H1 (cell line): ENCODE results near the gene GEMIN7. TPM values are rescaled to one million over a fixed set of nuclear protein-coding genes. Genes with fewer than 3 reads are reported as not detected.

Source experiments
- CTCF ChIA-PET: fragments of 300-600 bp; sonication (Branson Sonifier 250); formaldehyde crosslinking; loops from one replicate; lab custom pipeline; 2021; ENCODE audit not compliant: partially characterized antibody; lab: Charles Lee
- POLR2A ChIA-PET: fragments of 300-600 bp; sonication (Branson Sonifier 250); formaldehyde crosslinking; loops from one replicate; lab custom pipeline; 2021; ENCODE audit warnings: inconsistent platforms; ENCODE audit not compliant: partially characterized antibody; lab: Charles Lee
- DNase-seq, 2 experiments: peaks; one replicate each; pipeline versions ENCODE4 v3.0.0 to v3.0.0-alpha.2; 2010 to 2022; ENCODE audit warnings: low spot score in 2 of 2, low read depth in 1 of 2, mixed read lengths in 1 of 2
- FAIRE-seq: peaks from 2 replicates; lab custom pipeline; 2011; peaks lifted over from hg19 to GRCh38; lab: Jason Lieb, UNC
- H2AFZ ChIP-seq: 2 replicates; pipeline ENCODE4 v1.8.1; 2012; ENCODE audit warnings: low read length, inconsistent platforms
- H2AK5ac ChIP-seq: 2 replicates; pipeline ENCODE4 v1.6.1; 2013; ENCODE audit warnings: low read depth, low read length
- H2BK120ac ChIP-seq: replicated peaks from 2 replicates; pipeline ENCODE3; 2013; ENCODE audit warnings: low read depth, low read length, inconsistent platforms
- H2BK12ac ChIP-seq: 2 replicates; pipeline ENCODE4 v1.6.1; 2013; ENCODE audit warnings: low read depth, low read length
- H2BK15ac ChIP-seq: 2 replicates; pipeline ENCODE4 v1.6.1; 2013; ENCODE audit warnings: low read length
- H2BK20ac ChIP-seq: 2 replicates; pipeline ENCODE4 v1.6.1; 2013; ENCODE audit warnings: low read length
- H2BK5ac ChIP-seq: 2 replicates; pipeline ENCODE4 v1.6.1; 2013; ENCODE audit warnings: low read depth, low read length
- H3K14ac ChIP-seq: 2 replicates; pipeline ENCODE4 v1.6.1; 2013; ENCODE audit warnings: inconsistent platforms; ENCODE audit not compliant: insufficient read length
- H3K18ac ChIP-seq: 2 replicates; pipeline ENCODE4 v1.6.1; 2013; ENCODE audit warnings: low read length; ENCODE audit errors: extremely low read depth
- H3K23ac ChIP-seq: 2 replicates; pipeline ENCODE4 v1.6.1; 2013; ENCODE audit warnings: inconsistent platforms; ENCODE audit not compliant: insufficient read length
- H3K23me2 ChIP-seq: 2 replicates; pipeline ENCODE4 v1.6.1; 2013; ENCODE audit warnings: low read depth, low read length
- H3K27ac ChIP-seq: 2 replicates; pipeline ENCODE4 v1.6.1; 2011; ENCODE audit warnings: low read depth, low read length, inconsistent platforms
- H3K27me3 ChIP-seq, 4 experiments: replicated peaks in 1 of 4; 1 replicate in 1 of 4; 2 replicates in 3 of 4; pipeline versions ENCODE4 v1.6.1 to v1.8.1; 2011 to 2013; ENCODE audit warnings: low read length in 3 of 4, mild to moderate bottlenecking in 3 of 4, inconsistent platforms in 2 of 4, mixed read lengths in 2 of 4, moderate library complexity in 1 of 4; ENCODE audit not compliant: control insufficient read depth in 3 of 4, insufficient read depth in 3 of 4; ENCODE audit errors: extremely low read depth in 1 of 4
- H3K36me3 ChIP-seq, 4 experiments: 2 replicates each; pipeline versions ENCODE4 v1.6.1 to v1.8.1; 2011 to 2013; ENCODE audit warnings: mild to moderate bottlenecking in 4 of 4, low read length in 3 of 4, moderate library complexity in 2 of 4, control low read depth in 1 of 4, inconsistent platforms in 1 of 4; ENCODE audit not compliant: insufficient read depth in 4 of 4, control insufficient read depth in 2 of 4
- H3K4ac ChIP-seq: replicated peaks from 2 replicates; pipeline ENCODE3; 2013; ENCODE audit warnings: low read length, low read depth, mixed read lengths, inconsistent platforms; ENCODE audit not compliant: insufficient read length
- H3K4me1 ChIP-seq, 4 experiments: replicated peaks in 1 of 4; 1 replicate in 1 of 4; 2 replicates in 3 of 4; pipeline versions ENCODE4 v1.6.1 to v1.8.1; 2011 to 2013; ENCODE audit warnings: low read length in 3 of 4, inconsistent platforms in 2 of 4, mixed read lengths in 1 of 4; ENCODE audit not compliant: insufficient read depth in 4 of 4, control insufficient read depth in 3 of 4
- H3K4me2 ChIP-seq, 2 experiments: 2 replicates each; pipeline versions ENCODE4 v1.6.1 to v1.8.1; 2011 to 2013; ENCODE audit warnings: low read depth in 2 of 2, low read length in 2 of 2, control low read depth in 1 of 2, inconsistent platforms in 1 of 2, mild to moderate bottlenecking in 1 of 2; ENCODE audit not compliant: insufficient read depth in 1 of 2
- H3K4me3 ChIP-seq, 4 experiments: fragments of 200-600, 300-600 bp in 1 of 4; sonication (generic), shearing (Covaris generic), sonication (Bioruptor Twin) in 1 of 4; 2 replicates each; pipeline versions ENCODE4 v1.5.1 to v1.8.1; 2011 to 2016; ENCODE audit warnings: low read length in 4 of 4, low read depth in 3 of 4, control low read depth in 2 of 4, inconsistent platforms in 2 of 4, mild to moderate bottlenecking in 2 of 4, mixed read lengths in 1 of 4, moderate library complexity in 1 of 4; ENCODE audit not compliant: insufficient read depth in 2 of 4; ENCODE audit errors: extremely low read depth in 1 of 4
- H3K56ac ChIP-seq: replicated peaks from 2 replicates; pipeline ENCODE3; 2013; ENCODE audit warnings: low read depth, mild to moderate bottlenecking, mixed read lengths, low read length, inconsistent platforms; ENCODE audit not compliant: insufficient read length
- H3K79me1 ChIP-seq: 2 replicates; pipeline ENCODE4 v1.6.1; 2013; ENCODE audit warnings: low read depth, low read length, control low read depth
- H3K79me2 ChIP-seq, 2 experiments: 2 replicates each; pipeline versions ENCODE4 v1.6.1 to v1.8.1; 2012 to 2013; ENCODE audit warnings: low read length in 2 of 2, mild to moderate bottlenecking in 2 of 2, inconsistent platforms in 1 of 2; ENCODE audit not compliant: insufficient read depth in 2 of 2, control insufficient read depth in 1 of 2
- H3K9ac ChIP-seq, 4 experiments: replicated peaks in 1 of 4; 1 replicate in 1 of 4; 2 replicates in 3 of 4; pipeline versions ENCODE4 v1.6.1 to v1.8.1; 2011 to 2013; ENCODE audit warnings: low read depth in 3 of 4, low read length in 3 of 4, control low read depth in 2 of 4, mild to moderate bottlenecking in 2 of 4, moderate library complexity in 2 of 4, inconsistent platforms in 1 of 4; ENCODE audit errors: extremely low read depth in 1 of 4
- H3K9me3 ChIP-seq, 2 experiments: 2 replicates each; pipeline versions ENCODE4 v1.6.1 to v1.8.1; 2012 to 2013; ENCODE audit warnings: mild to moderate bottlenecking in 2 of 2, moderate library complexity in 2 of 2, control low read depth in 1 of 2, inconsistent platforms in 1 of 2, low read depth in 1 of 2, low read length in 1 of 2, mixed read lengths in 1 of 2; ENCODE audit not compliant: insufficient read depth in 2 of 2
- H4K20me1 ChIP-seq, 2 experiments: replicated peaks in 1 of 2; 2 replicates each; pipeline versions ENCODE3 to v1.8.1; 2011 to 2013; ENCODE audit warnings: inconsistent platforms in 2 of 2, low read length in 2 of 2, mild to moderate bottlenecking in 1 of 2; ENCODE audit not compliant: insufficient read depth in 2 of 2, control insufficient read depth in 1 of 2
- H4K5ac ChIP-seq: 2 replicates; pipeline ENCODE4 v1.6.1; 2013; ENCODE audit warnings: low read length, low read depth, mixed read lengths, inconsistent platforms; ENCODE audit not compliant: insufficient read length
- H4K8ac ChIP-seq: 2 replicates; pipeline ENCODE4 v1.8.0; 2013; ENCODE audit warnings: mild to moderate bottlenecking, moderate library complexity, low read length, inconsistent platforms; ENCODE audit not compliant: insufficient read depth; ENCODE audit errors: extremely low read depth
- H4K91ac ChIP-seq: replicated peaks from 2 replicates; pipeline ENCODE3; 2013; ENCODE audit warnings: low read length, mixed read lengths, inconsistent platforms; ENCODE audit not compliant: insufficient read length
- ATF2 ChIP-seq: IDR thresholded peaks from 2 replicates; pipeline ENCODE4 v1.6.1; 2012; ENCODE audit warnings: low read length, inconsistent platforms
- CHD1 ChIP-seq: IDR thresholded peaks from 2 replicates; pipeline ENCODE4 v1.6.1; 2012; ENCODE audit warnings: low read depth, low read length, improper control_type of control experiment
- CTBP2 ChIP-seq: IDR thresholded peaks from 2 replicates; pipeline ENCODE4 v1.7.0; 2011; ENCODE audit warnings: borderline replicate concordance, mild to moderate bottlenecking, moderate library complexity, mixed read lengths, low read length; ENCODE audit not compliant: insufficient read depth, insufficient read length
- FOSL1 ChIP-seq: IDR thresholded peaks from 2 replicates; pipeline ENCODE4 v1.6.1; 2011; ENCODE audit warnings: mild to moderate bottlenecking, low read depth, low read length, moderate library complexity; ENCODE audit not compliant: insufficient read depth
- POU5F1 ChIP-seq: IDR thresholded peaks from 2 replicates; pipeline ENCODE4 v1.6.1; 2011; ENCODE audit warnings: low read depth, mild to moderate bottlenecking, low read length, moderate library complexity
- RAD21 ChIP-seq, 2 experiments: IDR thresholded peaks in 1 of 2; conservative IDR thresholded peaks in 1 of 2; 2 replicates each; pipeline ENCODE4 v1.6.1; 2011; ENCODE audit warnings: low read depth in 2 of 2, low read length in 2 of 2, improper control_type of control experiment in 1 of 2, inconsistent platforms in 1 of 2, mild to moderate bottlenecking in 1 of 2, moderate library complexity in 1 of 2
- RXRA ChIP-seq: IDR thresholded peaks from 2 replicates; pipeline ENCODE4 v1.6.1; 2011; ENCODE audit warnings: low read depth, mild to moderate bottlenecking, low read length, moderate library complexity; ENCODE audit not compliant: insufficient read depth
- SIN3A ChIP-seq, 2 experiments: IDR thresholded peaks in 1 of 2; conservative IDR thresholded peaks in 1 of 2; 2 replicates each; pipeline ENCODE4 v1.6.1; 2011 to 2012; ENCODE audit warnings: low read length in 2 of 2, improper control_type of control experiment in 1 of 2, low read depth in 1 of 2, mild to moderate bottlenecking in 1 of 2
- SIRT6 ChIP-seq: IDR thresholded peaks from one replicate; pipeline ENCODE4 v1.7.1; 2012; ENCODE audit warnings: low read length, inconsistent platforms
- WGBS, 2 experiments: shearing (Covaris generic) in 1 of 2; methylation state at CpG; one replicate each; pipeline versions ENCODE4 v1.1.6 to v1.1.7; 2013 to 2015; ENCODE audit warnings: low lambda C conversion rate in 2 of 2, mixed read lengths in 2 of 2, inconsistent platforms in 1 of 2, low coverage in 1 of 2, missing lambda C conversion rate in 1 of 2; ENCODE audit not compliant: insufficient replicate concordance in 2 of 2, insufficient coverage in 1 of 2, insufficient read length in 1 of 2; ENCODE audit errors: extremely low coverage in 1 of 2, missing lambda C conversion rate in 1 of 2; 5-methylcytosine and 5-hydroxymethylcytosine counted together
- polyA plus RNA-seq, 7 experiments: library from polyadenylated mRNA; depleted of rRNA in 3 of 7; stranded (reverse) in 5 of 7; unstranded in 2 of 7; fragments of >200 nt in 5 of 7; fragments of 200-250 nt in 2 of 7; gene quantifications; 1 replicate in 5 of 7; 2 replicates in 1 of 7; 4 replicates in 1 of 7; pipeline versions ENCODE4 v1.2.1 to v1.2.3, GENCODE V29; 2011 to 2013; ENCODE audit warnings: missing spikeins in 2 of 7, mixed read lengths in 2 of 7
- total RNA-seq: library from RNA; stranded (reverse); fragmentation: NEBNext Ultra II Directional; extraction: Animal tissue kit (Norgen Biotek cat#: 25700); gene quantifications from 2 replicates; pipeline ENCODE4 v1.2.1, GENCODE V29; 2021
- TF ChIP-seq, protein P1 (sequence below): IDR thresholded peaks from 2 replicates; pipeline ENCODE4 v1.6.1; 2012; ENCODE audit warnings: inconsistent platforms

GEMIN7 gene
- total and polyA plus RNA-seq, 2 of the 8 experiments (the other 6 are each of a cell fraction or from before 2014, with no cell fraction given), result 48.0 to 91.6 TPM

- H3K18ac ChIP-seq, result no peak overlapping the region
- H3K36me3 ChIP-seq, result no peaks in the 10 kb centered on the region
- H2BK120ac ChIP-seq, result no peak overlapping the region
- no peak overlapping the region for H4K91ac ChIP-seq
- H3K79me1 ChIP-seq, result peaks cover 33% of the 10 kb centered on the region
- H3K4ac ChIP-seq, result no peak overlapping the region
- no peaks in the 10 kb centered on the region for H3K23me2 ChIP-seq
- H3K27ac ChIP-seq, result no peak overlapping the region
- H3K4me1 ChIP-seq, result peaks cover 0 to 4% (median 0%) of the 10 kb centered on the region in 4 experiments; a peak in 4 of 7 replicates
- no peak overlapping the region for H3K23ac ChIP-seq
- H4K20me1 ChIP-seq, result peaks cover 19 to 49% of the 10 kb centered on the region in 2 experiments
- H3K56ac ChIP-seq, result no peak overlapping the region
- no peak overlapping the region for H3K4me2 ChIP-seq
- H3K9ac ChIP-seq, result no peak overlapping the region
- no peak for DNase-seq
- H2BK5ac ChIP-seq, result no peak overlapping the region
- no peak overlapping the region for H3K14ac ChIP-seq
- H3K4me3 ChIP-seq, result no peak overlapping the region
- H2BK12ac ChIP-seq, result no peak overlapping the region
- no peak overlapping the region for H4K5ac ChIP-seq
- no peak for FAIRE-seq
- WGBS, 2 experiments, result 87% methylated on average over 5 of the region's 6 CpGs; no CpG with 5 or more reads in 1 of the 2 experiments
- no peaks in the 10 kb centered on the region for H3K9me3 ChIP-seq
- no peak overlapping the region for H4K8ac ChIP-seq
- H3K27me3 ChIP-seq, result no peaks in the 10 kb centered on the region
- ChIA-PET CTCF (interaction anchor here (4.4 to 6.1 kb wide), 3 partner anchors 10 to 23 kb away, joined by 44 to 73 read pairs (median 57); no protein-coding TSS in a partner anchor), POLR2A (interaction anchor here (1.6 to 4.3 kb wide), 3 partner anchors 10 to 33 kb away, joined by 6 to 21 read pairs (median 8); partner anchors contain the start of gene PPP1R37)
- H2AFZ ChIP-seq, result no peak overlapping the region
- H2BK15ac ChIP-seq, result no peak overlapping the region
- H3K79me2 ChIP-seq, result peaks cover 0 to 63% of the 10 kb centered on the region in 2 experiments; a peak in 2 of 4 replicates
- H2BK20ac ChIP-seq, result no peak overlapping the region
- no peak overlapping the region for H2AK5ac ChIP-seq
- TF ChIP-seq RXRA (no peak), SIN3A (conservative IDR thresholded peaks at IDR 0.05 in 1 of 2, IDR thresholded peaks at IDR 0.05 in 1 of 2; ENCODE audit: low read depth in 1 of 2, low read length in 2 of 2) (no peak), RAD21 (IDR thresholded peaks at IDR 0.05 in 1 of 2, conservative IDR thresholded peaks at IDR 0.05 in 1 of 2; ENCODE audit: low read depth in 2 of 2, low read length in 2 of 2) (no peak), CHD1 (no peak), POU5F1 (no peak), SIRT6 (no peak), FOSL1 (no peak), ATF2 (no peak), CTBP2 (no peak)
- TF ChIP-seq, protein P1, sequence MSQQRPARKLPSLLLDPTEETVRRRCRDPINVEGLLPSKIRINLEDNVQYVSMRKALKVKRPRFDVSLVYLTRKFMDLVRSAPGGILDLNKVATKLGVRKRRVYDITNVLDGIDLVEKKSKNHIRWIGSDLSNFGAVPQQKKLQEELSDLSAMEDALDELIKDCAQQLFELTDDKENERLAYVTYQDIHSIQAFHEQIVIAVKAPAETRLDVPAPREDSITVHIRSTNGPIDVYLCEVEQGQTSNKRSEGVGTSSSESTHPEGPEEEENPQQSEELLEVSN, result no peak
These were observed 43.8 kb downstream of the GEMIN7 start for GRCh38 chr19:45122832-45123231.
